ENCODE results near the gene SMAD2.
"Not testable (repeated sequence)": the region's sequence is repeated elsewhere in the genome, so short reads cannot be mapped to it uniquely, and the experiment has no call there.

SMAD2 gene

GRCh38 chr18:47795434-47795814 is 135.0 kb downstream of the SMAD2 start:
- no peak for DNase-seq (ENCODE audit: low read depth in 2 of 3, low spot score in 2 of 3)

- DNase-seq (ENCODE audit: low read depth in 2 of 3, low spot score in 2 of 3), result no peak
Observed at GRCh38 chr18:47794725-47795433, 135.6 kb downstream of the SMAD2 start.

- DNase-seq (ENCODE audit: low read depth in 2 of 3, low spot score in 2 of 3), result no peak
Observed at GRCh38 chr18:47793609-47794008, 136.8 kb downstream of the SMAD2 start.

- DNase-seq (ENCODE audit: low read depth in 2 of 3, low spot score in 2 of 3), result no peak
Observed at GRCh38 chr18:47791461-47791985, 138.9 kb downstream of the SMAD2 start.

GRCh38 chr18:47790036-47790435 is 140.4 kb downstream of the SMAD2 start:
- DNase-seq (ENCODE audit: low read depth in 2 of 3, low spot score in 2 of 3), result no peak

- DNase-seq (ENCODE audit: low read depth in 2 of 3, low spot score in 2 of 3), result no peak
Observed at GRCh38 chr18:47788621-47789020, 141.8 kb downstream of the SMAD2 start.

- DNase-seq (ENCODE audit: low read depth in 2 of 3, low spot score in 2 of 3), result no peak
Observed at GRCh38 chr18:47781561-47781960, 148.9 kb downstream of the SMAD2 start.

GRCh38 chr18:47780011-47780725 is 150.3 kb downstream of the SMAD2 start:
- no peak for DNase-seq (ENCODE audit: low read depth in 2 of 3, low spot score in 2 of 3)

GRCh38 chr18:47779381-47779780 is 151.1 kb downstream of the SMAD2 start:
- no peak for DNase-seq (ENCODE audit: low read depth in 2 of 3, low spot score in 2 of 3)

GRCh38 chr18:47777626-47778025 is 152.8 kb downstream of the SMAD2 start:
- no peak for DNase-seq (ENCODE audit: low read depth in 2 of 3, low spot score in 2 of 3)

- DNase-seq (ENCODE audit: low read depth in 2 of 3, low spot score in 2 of 3), result no peak
Observed at GRCh38 chr18:47775961-47776360, 154.5 kb downstream of the SMAD2 start.

GRCh38 chr18:47773931-47774330 is 156.5 kb downstream of the SMAD2 start:
- no peak for DNase-seq (ENCODE audit: low read depth in 2 of 3, low spot score in 2 of 3)

- DNase-seq (ENCODE audit: low read depth in 2 of 3, low spot score in 2 of 3), result peak; percentile 17 to 71 (median 58)
Observed at GRCh38 chr18:47772374-47773248, 157.8 kb downstream of the SMAD2 start.

- no peak for DNase-seq (ENCODE audit: low read depth in 2 of 3, low spot score in 2 of 3)
Observed at GRCh38 chr18:47771922-47772321, 158.5 kb downstream of the SMAD2 start.

- DNase-seq (ENCODE audit: low read depth in 2 of 3, low spot score in 2 of 3), result no peak
Observed at GRCh38 chr18:47767699-47768098, 162.8 kb downstream of the SMAD2 start.

GRCh38 chr18:47767198-47767597 is 163.3 kb downstream of the SMAD2 start:
- not testable (repeated sequence) for DNase-seq (ENCODE audit: low read depth in 2 of 3, low spot score in 2 of 3)

Measured in activated CD8-positive, alpha-beta memory T cell treated with anti-CD3 and anti-CD28 coated beads for 48 hours (primary cell).